HEK293T (cell line): ENCODE data around the gene CCNI2.

Source experiments
- ELF4 ChIP-seq: fragments of 450-650 bp; IDR thresholded peaks from 2 replicates; pipeline ENCODE4 v1.6.1; 2017; ENCODE audit warnings: antibody characterized with exemption
- FOXA1 ChIP-seq: fragments of 450-650 bp; IDR thresholded peaks from 2 replicates; pipeline ENCODE4 v1.6.1; 2016; ENCODE audit warnings: mild to moderate bottlenecking
- FOXK2 ChIP-seq: fragments of 450-650 bp; IDR thresholded peaks from 2 replicates; pipeline ENCODE4 v1.6.1; 2016; ENCODE audit warnings: mild to moderate bottlenecking
- L3MBTL2 ChIP-seq: fragments of 450-650 bp; conservative IDR thresholded peaks from 2 replicates; pipeline ENCODE4 v1.6.1; 2016; ENCODE audit warnings: mild to moderate bottlenecking
- LEF1 ChIP-seq: fragments of 450-650 bp; IDR thresholded peaks from 2 replicates; pipeline ENCODE4 v1.6.1; 2017; ENCODE audit warnings: mild to moderate bottlenecking, borderline replicate concordance
- SP1 ChIP-seq: fragments of 450-650 bp; IDR thresholded peaks from 2 replicates; pipeline ENCODE4 v1.6.1; 2017
- SUZ12 ChIP-seq: fragments of 450-650 bp; IDR thresholded peaks from 2 replicates; pipeline ENCODE4 v1.6.1; 2016; ENCODE audit warnings: mild to moderate bottlenecking
- TARDBP ChIP-seq: fragments of 450-650 bp; IDR thresholded peaks from 2 replicates; pipeline ENCODE4 v1.6.1; 2016

DNA sequence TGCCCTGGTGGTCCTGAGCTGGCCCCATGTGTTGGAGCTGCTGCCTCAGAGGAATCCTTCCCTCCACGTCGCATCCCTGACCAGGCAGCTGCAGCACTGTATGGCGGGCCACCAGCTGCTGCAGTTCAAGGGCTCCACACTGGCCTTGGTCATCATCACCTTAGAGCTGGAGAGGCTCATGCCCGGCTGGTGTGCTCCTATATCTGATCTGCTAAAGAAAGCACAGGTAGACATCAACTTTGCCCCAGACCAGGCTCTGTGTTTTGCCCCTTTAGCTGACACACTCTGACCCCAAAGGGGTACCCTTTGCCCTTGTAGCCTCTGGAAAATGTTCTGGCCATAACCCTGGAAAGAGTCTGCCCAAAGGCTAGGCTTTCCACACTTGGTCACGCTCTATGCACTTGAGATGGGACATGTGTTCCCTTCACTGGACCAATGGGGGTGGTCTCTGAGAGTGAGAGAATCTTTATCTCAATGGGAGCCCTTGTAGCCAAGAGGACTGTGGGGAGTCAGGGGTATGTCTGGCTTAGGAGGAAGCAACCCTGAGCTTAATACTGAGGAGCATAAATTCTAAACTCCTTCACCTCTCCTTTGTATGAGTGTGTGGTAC lies 4.8 kb downstream of the CCNI2 start:
- TF ChIP-seq SP1 = no peak
- TF ChIP-seq L3MBTL2 = no peak
- no peak for TF ChIP-seq TARDBP
- no peak for TF ChIP-seq LEF1
- no peak for TF ChIP-seq SUZ12
- TF ChIP-seq FOXK2 = no peak
- TF ChIP-seq FOXA1 = no peak
- no peak for TF ChIP-seq ELF4
